Common myeloid progenitor, CD34-positive (primary cell): ENCODE measurements around the gene UGCG.

ENCODE experiments used
- CTCF ChIA-PET: fragments of 350-600 bp; sonication (Branson Sonifier 250); formaldehyde crosslinking; loops from one replicate; lab custom pipeline; 2021; ENCODE audit warnings: antibody characterized with exemption; lab: Charles Lee
- POLR2A ChIA-PET: fragments of 350-600 bp; sonication (Branson Sonifier 250); formaldehyde crosslinking; loops from one replicate; lab custom pipeline; 2021; ENCODE audit warnings: antibody characterized with exemption; lab: Charles Lee
- DNase-seq, 3 donors: peaks; one replicate each; pipeline versions ENCODE4 v3.0.0 to v3.0.0-alpha.2; 2013
- H3K27ac ChIP-seq, 2 experiments: 1 replicate in 1 of 2; 2 replicates in 1 of 2; pipeline ENCODE4 v1.7.0; 2013; ENCODE audit warnings: inconsistent platforms in 2 of 2, low read length in 2 of 2, mild to moderate bottlenecking in 2 of 2, low read depth in 1 of 2, moderate library complexity in 1 of 2; ENCODE audit not compliant: severe bottlenecking in 2 of 2, insufficient read depth in 1 of 2, poor library complexity in 1 of 2
- H3K27me3 ChIP-seq, 5 experiments: replicated peaks in 2 of 5; 1 replicate in 3 of 5; 2 replicates in 2 of 5; pipeline versions ENCODE4 v1.6.1 to v1.7.0; 2013; ENCODE audit warnings: low read length in 4 of 5, mild to moderate bottlenecking in 2 of 5, moderate library complexity in 2 of 5, inconsistent platforms in 1 of 5; ENCODE audit not compliant: insufficient read depth in 5 of 5, control insufficient read depth in 4 of 5
- H3K36me3 ChIP-seq, 4 experiments: 1 replicate in 2 of 4; 2 replicates in 2 of 4; pipeline versions ENCODE4 v1.6.1 to v1.7.0; 2013; ENCODE audit warnings: low read length in 3 of 4, control low read depth in 1 of 4, mild to moderate bottlenecking in 1 of 4; ENCODE audit not compliant: control insufficient read depth in 4 of 4, insufficient read depth in 4 of 4
- H3K4me1 ChIP-seq, 4 experiments: 1 replicate in 3 of 4; 2 replicates in 1 of 4; pipeline versions ENCODE4 v1.6.1 to v1.7.1; 2013; ENCODE audit warnings: low read length in 3 of 4, mild to moderate bottlenecking in 3 of 4, control low read depth in 1 of 4, inconsistent platforms in 1 of 4, moderate library complexity in 1 of 4; ENCODE audit not compliant: control insufficient read depth in 4 of 4, insufficient read depth in 4 of 4; ENCODE audit errors: control extremely low read depth in 1 of 4
- H3K4me3 ChIP-seq, 7 experiments: 1 replicate in 4 of 7; 2 replicates in 3 of 7; pipeline versions ENCODE4 v1.5.1 to v1.7.0; 2013; ENCODE audit warnings: mild to moderate bottlenecking in 7 of 7, low read length in 6 of 7, moderate library complexity in 6 of 7, inconsistent platforms in 2 of 7, low read depth in 2 of 7, control low read depth in 1 of 7; ENCODE audit not compliant: insufficient read depth in 4 of 7, control insufficient read depth in 1 of 7; ENCODE audit errors: extremely low read depth in 1 of 7
- H3K9me3 ChIP-seq, 5 experiments: 1 replicate in 4 of 5; 2 replicates in 1 of 5; pipeline versions ENCODE4 v1.6.1 to v1.7.1; 2013; ENCODE audit warnings: low read length in 4 of 5, mild to moderate bottlenecking in 2 of 5, inconsistent platforms in 1 of 5, low read depth in 1 of 5, moderate library complexity in 1 of 5; ENCODE audit not compliant: control insufficient read depth in 4 of 5, insufficient read depth in 2 of 5; ENCODE audit errors: control extremely low read depth in 1 of 5
- WGBS: methylation state at CpG from one replicate; pipeline ENCODE4 v1.1.5; 2013; ENCODE audit not compliant: insufficient coverage; 5-methylcytosine and 5-hydroxymethylcytosine counted together

The UGCG gene

GRCh38 chr9:111963995-111964394 is 67.4 kb downstream of the UGCG start:
- ChIA-PET POLR2A (interaction anchor here (0.6 kb wide), 1 partner anchor 10 kb away, joined by 3 read pairs; no protein-coding TSS in a partner anchor), CTCF (interaction anchor here (1.6 kb wide), 1 partner anchor 30 kb away, joined by 5 read pairs; no protein-coding TSS in a partner anchor)
- 100% methylated on average over 1 of the region's 2 CpGs for WGBS
- Histone ChIP-seq H3K36me3 (no peaks in the 10 kb centered on the region), H3K27ac (no peak overlapping the region), H3K9me3 (peaks cover 0 to 3% (median 0%) of the 10 kb centered on the region in 5 experiments), H3K27me3 (peaks cover 0 to 51% (median 19%) of the 10 kb centered on the region in 5 experiments), H3K4me3 (no peak overlapping the region), H3K4me1 (no peaks in the 10 kb centered on the region)
- DNase-seq = no peak

GRCh38 chr9:111965566-111966019 is 69.0 kb downstream of the UGCG start:
- ChIA-PET POLR2A (no interaction called here), CTCF (interaction anchor here (1.6 kb wide), 1 partner anchor 29 kb away, joined by 5 read pairs; no protein-coding TSS in a partner anchor)
- no peaks in the 10 kb centered on the region for H3K4me1 ChIP-seq
- H3K9me3 ChIP-seq = peaks cover 0 to 3% (median 0%) of the 10 kb centered on the region in 5 experiments
- 74% methylated on average over 5 of the region's 5 CpGs for WGBS
- no peak overlapping the region for H3K27ac ChIP-seq
- H3K4me3 ChIP-seq = no peak overlapping the region
- no peak for DNase-seq
- peaks cover 0 to 38% (median 10%) of the 10 kb centered on the region in 5 experiments for H3K27me3 ChIP-seq
- H3K36me3 ChIP-seq = no peaks in the 10 kb centered on the region

GRCh38 chr9:111966124-111966723 is 69.6 kb downstream of the UGCG start:
- Histone ChIP-seq H3K27me3 (peaks cover 0 to 37% (median 10%) of the 10 kb centered on the region in 5 experiments), H3K9me3 (peaks cover 0 to 3% (median 0%) of the 10 kb centered on the region in 5 experiments), H3K4me3 (no peak overlapping the region), H3K36me3 (no peaks in the 10 kb centered on the region), H3K4me1 (no peaks in the 10 kb centered on the region), H3K27ac (no peak overlapping the region)
- POLR2A ChIA-PET = no interaction called here
- CTCF ChIA-PET = interaction anchor here (0.9 kb wide), 1 partner anchor 17 kb away, joined by 4 read pairs; no protein-coding TSS in a partner anchor
- DNase-seq = no peak
- 96% methylated on average over 5 of the region's 15 CpGs for WGBS

GRCh38 chr9:111966861-111967291 is 70.3 kb downstream of the UGCG start:
- WGBS = no CpG with 5 or more reads among the region's 1 CpG
- ChIA-PET CTCF (interaction anchor here (0.9 kb wide), 1 partner anchor 18 kb away, joined by 4 read pairs; no protein-coding TSS in a partner anchor), POLR2A (no interaction called here)
- no peak for DNase-seq
- peaks cover 0 to 31% (median 10%) of the 10 kb centered on the region in 5 experiments for H3K27me3 ChIP-seq
- H3K9me3 ChIP-seq = peaks cover 0 to 3% (median 0%) of the 10 kb centered on the region in 5 experiments
- H3K4me3 ChIP-seq = no peak overlapping the region
- no peaks in the 10 kb centered on the region for H3K36me3 ChIP-seq
- no peak overlapping the region for H3K27ac ChIP-seq
- no peaks in the 10 kb centered on the region for H3K4me1 ChIP-seq

- H3K27ac ChIP-seq = no peak overlapping the region
- ChIA-PET CTCF (interaction anchor here (1.2 kb wide), 1 partner anchor 12 kb away, joined by 3 read pairs; no protein-coding TSS in a partner anchor), POLR2A (no interaction called here)
Measured at GRCh38 chr9:111967621-111968020, 71.0 kb downstream of the UGCG start.

GRCh38 chr9:111969061-111969460 is 72.4 kb downstream of the UGCG start:
- Histone ChIP-seq H3K9me3 (no peaks in the 10 kb centered on the region), H3K4me3 (no peak overlapping the region), H3K27ac (no peak overlapping the region), H3K4me1 (no peaks in the 10 kb centered on the region), H3K36me3 (no peaks in the 10 kb centered on the region), H3K27me3 (peaks cover 0 to 21% (median 6%) of the 10 kb centered on the region in 5 experiments)
- WGBS = 97% methylated on average over 2 of the region's 5 CpGs
- ChIA-PET POLR2A (no interaction called here), CTCF (interaction anchor here (1.2 kb wide), 1 partner anchor 11 kb away, joined by 3 read pairs; no protein-coding TSS in a partner anchor)
- no peak for DNase-seq

More at GRCh38 chr9:111967621-111968020, 71.0 kb downstream of the UGCG start:
- H3K36me3 ChIP-seq = no peaks in the 10 kb centered on the region
- no peak overlapping the region for H3K4me3 ChIP-seq
- 50% methylated on average over 1 of the region's 3 CpGs for WGBS
- H3K4me1 ChIP-seq = no peaks in the 10 kb centered on the region
- peaks cover 0 to 3% (median 0%) of the 10 kb centered on the region in 5 experiments for H3K9me3 ChIP-seq
- H3K27me3 ChIP-seq = peaks cover 0 to 24% (median 10%) of the 10 kb centered on the region in 5 experiments
- no peak for DNase-seq

GRCh38 chr9:111969622-111970021 is 73.0 kb downstream of the UGCG start:
- Histone ChIP-seq H3K27me3 (peaks cover 0 to 26% (median 7%) of the 10 kb centered on the region in 5 experiments), H3K9me3 (no peaks in the 10 kb centered on the region), H3K4me1 (no peaks in the 10 kb centered on the region), H3K4me3 (no peak overlapping the region), H3K36me3 (no peaks in the 10 kb centered on the region), H3K27ac (no peak overlapping the region)
- CTCF ChIA-PET = no interaction called here
- no peak for DNase-seq
- POLR2A ChIA-PET = no interaction called here
- WGBS = 87% methylated on average over 7 of the region's 8 CpGs
